ENCODE results near the gene NOS1AP.

NOS1AP gene

DNA sequence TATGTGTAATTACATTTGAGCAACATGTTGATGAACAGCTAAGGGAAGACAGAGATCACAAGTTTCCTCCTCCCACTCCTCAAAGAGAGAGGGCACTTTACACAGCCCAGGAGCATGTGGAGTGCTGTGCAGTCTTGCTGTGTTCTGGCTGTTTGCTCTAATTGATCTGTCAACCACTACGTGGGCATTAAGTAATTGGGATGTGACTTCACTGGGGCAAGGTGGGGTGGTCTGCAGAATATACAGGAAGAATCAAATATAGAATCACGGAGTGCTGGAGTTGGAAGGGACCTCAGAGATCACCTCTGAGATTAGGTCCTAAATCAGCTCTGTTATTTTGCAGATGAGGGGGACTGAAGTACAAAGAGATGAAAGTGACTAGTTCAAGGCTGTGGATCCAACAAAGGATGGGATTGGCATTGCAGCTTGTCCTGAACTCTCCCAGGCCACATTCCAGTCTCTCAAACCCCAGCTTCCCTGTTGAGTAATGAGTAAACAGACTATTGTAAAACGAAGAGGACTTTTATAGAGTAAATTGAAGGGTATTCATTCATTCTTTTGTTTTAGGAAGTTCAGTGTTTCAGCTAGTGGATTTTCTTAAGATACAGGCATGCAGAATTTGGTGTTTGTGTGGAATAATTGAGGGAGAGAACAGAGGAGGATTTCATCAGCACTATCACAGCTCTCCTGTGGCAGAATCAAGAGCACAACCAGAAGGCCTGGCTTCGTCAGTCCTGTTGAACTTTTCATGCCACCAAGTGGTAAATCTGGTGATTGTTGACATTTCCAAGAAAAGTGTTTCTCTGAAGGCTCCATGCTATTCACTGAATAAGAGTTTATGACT lies 22.4 kb downstream of the NOS1AP start:
- peaks cover 26% of the 10 kb centered on the region for H3K27me3 ChIP-seq (ENCODE audit: control insufficient read depth, low read length)
- H3K4me1 ChIP-seq (ENCODE audit: control insufficient read depth, low read length): no peaks in the 10 kb centered on the region
- no peaks in the 10 kb centered on the region for H3K9me3 ChIP-seq (ENCODE audit: control insufficient read depth, insufficient read depth, low read length)
- no peaks in the 10 kb centered on the region for H3K79me2 ChIP-seq (ENCODE audit: control insufficient read depth, low read length)
- H3K27ac ChIP-seq (ENCODE audit: low read depth, low read length): no peak overlapping the region
- TF ChIP-seq, protein P1, sequence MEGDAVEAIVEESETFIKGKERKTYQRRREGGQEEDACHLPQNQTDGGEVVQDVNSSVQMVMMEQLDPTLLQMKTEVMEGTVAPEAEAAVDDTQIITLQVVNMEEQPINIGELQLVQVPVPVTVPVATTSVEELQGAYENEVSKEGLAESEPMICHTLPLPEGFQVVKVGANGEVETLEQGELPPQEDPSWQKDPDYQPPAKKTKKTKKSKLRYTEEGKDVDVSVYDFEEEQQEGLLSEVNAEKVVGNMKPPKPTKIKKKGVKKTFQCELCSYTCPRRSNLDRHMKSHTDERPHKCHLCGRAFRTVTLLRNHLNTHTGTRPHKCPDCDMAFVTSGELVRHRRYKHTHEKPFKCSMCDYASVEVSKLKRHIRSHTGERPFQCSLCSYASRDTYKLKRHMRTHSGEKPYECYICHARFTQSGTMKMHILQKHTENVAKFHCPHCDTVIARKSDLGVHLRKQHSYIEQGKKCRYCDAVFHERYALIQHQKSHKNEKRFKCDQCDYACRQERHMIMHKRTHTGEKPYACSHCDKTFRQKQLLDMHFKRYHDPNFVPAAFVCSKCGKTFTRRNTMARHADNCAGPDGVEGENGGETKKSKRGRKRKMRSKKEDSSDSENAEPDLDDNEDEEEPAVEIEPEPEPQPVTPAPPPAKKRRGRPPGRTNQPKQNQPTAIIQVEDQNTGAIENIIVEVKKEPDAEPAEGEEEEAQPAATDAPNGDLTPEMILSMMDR (IDR thresholded peaks at IDR 0.05; ENCODE audit: low read depth, low read length, poor library complexity, severe bottlenecking): no peak
- no peak for TF ChIP-seq EZH2phosphoT487 (IDR thresholded peaks at IDR 0.05; ENCODE audit: borderline replicate concordance, low read length)
- H3K9me2 ChIP-seq (replicated peaks; ENCODE audit: control insufficient read depth, low read length): no peaks in the 10 kb centered on the region
- no peaks in the 10 kb centered on the region for H3F3A ChIP-seq (ENCODE audit: control insufficient read depth, insufficient read depth)
- no peaks in the 10 kb centered on the region for H3K36me3 ChIP-seq (ENCODE audit: control insufficient read depth, low read length)
- no peaks in the 10 kb centered on the region for H4K20me1 ChIP-seq (ENCODE audit: control insufficient read depth, insufficient read depth, low read depth, low read length)
- no peak overlapping the region for H3K4me3 ChIP-seq (ENCODE audit: low read length)
- H3K4me2 ChIP-seq (ENCODE audit: low read length): no peak overlapping the region

DNA sequence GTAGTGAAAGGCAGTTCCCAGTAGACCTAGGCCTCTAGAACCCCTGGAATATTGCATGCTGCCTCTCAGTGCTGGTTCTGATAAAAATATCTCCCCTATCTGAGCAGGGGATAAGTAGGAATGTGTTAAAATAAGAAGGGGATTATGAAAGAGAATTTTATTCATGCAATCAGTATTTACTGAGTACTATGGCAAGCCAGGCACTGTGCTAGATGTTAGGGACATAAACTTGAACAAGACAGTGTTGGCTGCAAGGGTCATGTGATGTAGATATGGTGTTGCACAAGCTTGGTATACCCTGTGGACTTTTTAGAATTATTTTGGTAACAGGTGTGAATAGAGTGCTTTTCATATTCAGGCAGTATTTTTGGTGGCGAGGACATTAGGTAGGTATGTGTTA lies 23.6 kb downstream of the NOS1AP start:
- Histone ChIP-seq H3K36me3 (ENCODE audit: control insufficient read depth, low read length) (no peaks in the 10 kb centered on the region), H3K27me3 (ENCODE audit: control insufficient read depth, low read length) (peaks cover 28% of the 10 kb centered on the region), H3K4me2 (ENCODE audit: low read length) (no peak overlapping the region), H4K20me1 (ENCODE audit: control insufficient read depth, insufficient read depth, low read depth, low read length) (no peaks in the 10 kb centered on the region), H3K9me2 (replicated peaks; ENCODE audit: control insufficient read depth, low read length) (no peaks in the 10 kb centered on the region), H3K4me1 (ENCODE audit: control insufficient read depth, low read length) (no peaks in the 10 kb centered on the region), H3K27ac (ENCODE audit: low read depth, low read length) (no peak overlapping the region), H3F3A (ENCODE audit: control insufficient read depth, insufficient read depth) (no peaks in the 10 kb centered on the region), H3K4me3 (ENCODE audit: low read length) (no peak overlapping the region), H3K79me2 (ENCODE audit: control insufficient read depth, low read length) (no peaks in the 10 kb centered on the region), H3K9me3 (ENCODE audit: control insufficient read depth, insufficient read depth, low read length) (no peaks in the 10 kb centered on the region)
- no peak for TF ChIP-seq EZH2phosphoT487 (IDR thresholded peaks at IDR 0.05; ENCODE audit: borderline replicate concordance, low read length)
- TF ChIP-seq, protein P1 (IDR thresholded peaks at IDR 0.05; ENCODE audit: low read depth, low read length, poor library complexity, severe bottlenecking): no peak

DNA sequence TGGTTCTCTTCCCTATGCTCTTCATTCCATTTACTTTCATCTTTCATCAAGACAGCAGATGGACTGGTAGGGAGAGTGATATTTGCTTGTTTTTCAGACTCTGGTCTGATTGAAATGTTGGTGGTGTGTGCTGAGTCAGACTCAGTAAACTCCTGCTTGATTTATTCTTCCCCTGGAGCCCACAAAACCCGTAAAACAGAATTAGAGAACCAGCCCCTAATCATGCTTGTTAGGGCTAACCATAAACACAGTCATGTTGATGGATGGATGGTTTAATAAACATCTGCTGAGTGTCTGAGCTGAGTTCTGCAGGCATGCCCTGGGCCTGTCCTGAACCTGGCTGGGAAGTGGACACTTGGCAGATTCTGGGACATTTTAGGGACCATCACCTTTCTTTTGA lies 24.8 kb downstream of the NOS1AP start:
- no peaks in the 10 kb centered on the region for H3K36me3 ChIP-seq (ENCODE audit: control insufficient read depth, low read length)
- no peak overlapping the region for H3K27ac ChIP-seq (ENCODE audit: low read depth, low read length)
- H3K9me2 ChIP-seq (replicated peaks; ENCODE audit: control insufficient read depth, low read length): no peaks in the 10 kb centered on the region
- H3F3A ChIP-seq (ENCODE audit: control insufficient read depth, insufficient read depth): no peaks in the 10 kb centered on the region
- H4K20me1 ChIP-seq (ENCODE audit: control insufficient read depth, insufficient read depth, low read depth, low read length): no peaks in the 10 kb centered on the region
- no peaks in the 10 kb centered on the region for H3K9me3 ChIP-seq (ENCODE audit: control insufficient read depth, insufficient read depth, low read length)
- TF ChIP-seq, protein P1 (IDR thresholded peaks at IDR 0.05; ENCODE audit: low read depth, low read length, poor library complexity, severe bottlenecking): no peak
- no peak for TF ChIP-seq EZH2phosphoT487 (IDR thresholded peaks at IDR 0.05; ENCODE audit: borderline replicate concordance, low read length)
- H3K4me2 ChIP-seq (ENCODE audit: low read length): no peak overlapping the region
- no peak overlapping the region for H3K4me3 ChIP-seq (ENCODE audit: low read length)
- H3K4me1 ChIP-seq (ENCODE audit: control insufficient read depth, low read length): no peaks in the 10 kb centered on the region
- H3K79me2 ChIP-seq (ENCODE audit: control insufficient read depth, low read length): no peaks in the 10 kb centered on the region
- peaks cover 27% of the 10 kb centered on the region for H3K27me3 ChIP-seq (ENCODE audit: control insufficient read depth, low read length)

Measured in DOHH2 (cell line).